ENCODE measurements around the gene MLIP. TPM values are rescaled to one million over a fixed set of nuclear protein-coding genes. Genes with fewer than 3 reads are reported as not detected.

The MLIP gene
- total RNA-seq, 4 donors from 2014 or later: 0.64 to 4.0 TPM; not detected in 2

DNA sequence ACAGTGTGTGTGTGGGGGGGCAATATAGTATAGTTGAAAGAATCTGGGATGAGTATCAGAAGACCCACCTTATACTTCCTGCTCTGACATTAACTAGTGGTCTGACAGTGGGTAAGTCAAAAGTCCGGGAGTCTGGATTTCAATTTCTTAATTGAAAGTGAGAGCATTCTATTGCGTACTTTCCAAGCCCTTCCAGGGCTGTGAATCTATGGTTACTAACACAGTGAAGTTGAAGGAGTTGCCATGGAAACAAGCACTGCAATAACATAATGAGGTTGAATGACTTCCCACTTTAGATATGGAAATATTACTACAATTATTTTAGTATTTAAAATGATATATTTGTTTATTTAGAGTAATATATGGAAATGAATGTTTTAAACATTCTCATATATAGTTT lies 80.2 kb downstream of the MLIP start:
- H3K36me3 ChIP-seq: no peaks in the 10 kb centered on the region
- in situ Hi-C loops (cut with MboI; ENCODE audit: low pct_ligation_motif_present in 1 of 4, low pct_unique_long_range_greater_than_20kb in 1 of 4, low sequenced_read_pairs in 3 of 4): no loop called here
- WGBS, 2 donors (ENCODE audit: low coverage in 1 of 2): 52 to 90% methylated on average over 2 of the region's 2 CpGs
- TF ChIP-seq POLR2A (IDR thresholded peaks at IDR 0.05): no peak
- TF ChIP-seq, protein P1, sequence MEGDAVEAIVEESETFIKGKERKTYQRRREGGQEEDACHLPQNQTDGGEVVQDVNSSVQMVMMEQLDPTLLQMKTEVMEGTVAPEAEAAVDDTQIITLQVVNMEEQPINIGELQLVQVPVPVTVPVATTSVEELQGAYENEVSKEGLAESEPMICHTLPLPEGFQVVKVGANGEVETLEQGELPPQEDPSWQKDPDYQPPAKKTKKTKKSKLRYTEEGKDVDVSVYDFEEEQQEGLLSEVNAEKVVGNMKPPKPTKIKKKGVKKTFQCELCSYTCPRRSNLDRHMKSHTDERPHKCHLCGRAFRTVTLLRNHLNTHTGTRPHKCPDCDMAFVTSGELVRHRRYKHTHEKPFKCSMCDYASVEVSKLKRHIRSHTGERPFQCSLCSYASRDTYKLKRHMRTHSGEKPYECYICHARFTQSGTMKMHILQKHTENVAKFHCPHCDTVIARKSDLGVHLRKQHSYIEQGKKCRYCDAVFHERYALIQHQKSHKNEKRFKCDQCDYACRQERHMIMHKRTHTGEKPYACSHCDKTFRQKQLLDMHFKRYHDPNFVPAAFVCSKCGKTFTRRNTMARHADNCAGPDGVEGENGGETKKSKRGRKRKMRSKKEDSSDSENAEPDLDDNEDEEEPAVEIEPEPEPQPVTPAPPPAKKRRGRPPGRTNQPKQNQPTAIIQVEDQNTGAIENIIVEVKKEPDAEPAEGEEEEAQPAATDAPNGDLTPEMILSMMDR (IDR thresholded peaks at IDR 0.05): no peak
- TF ChIP-seq POLR2AphosphoS5 (IDR thresholded peaks at IDR 0.05): no peak
- no peak for TF ChIP-seq EP300 (IDR thresholded peaks at IDR 0.05; ENCODE audit: low read depth)
- H3K27me3 ChIP-seq: no peaks in the 10 kb centered on the region
- H3K27ac ChIP-seq: no peak overlapping the region
- intact Hi-C loops (cut with DNase I; ENCODE audit: low total_unique reads): no loop called here
- no peaks in the 10 kb centered on the region for H3K9me3 ChIP-seq
- H3K4me1 ChIP-seq: peaks cover 0 to 10% (median 0%) of the 10 kb centered on the region in 4 donors
- H3K4me3 ChIP-seq: no peak overlapping the region
- DNase-seq: no peak

DNA sequence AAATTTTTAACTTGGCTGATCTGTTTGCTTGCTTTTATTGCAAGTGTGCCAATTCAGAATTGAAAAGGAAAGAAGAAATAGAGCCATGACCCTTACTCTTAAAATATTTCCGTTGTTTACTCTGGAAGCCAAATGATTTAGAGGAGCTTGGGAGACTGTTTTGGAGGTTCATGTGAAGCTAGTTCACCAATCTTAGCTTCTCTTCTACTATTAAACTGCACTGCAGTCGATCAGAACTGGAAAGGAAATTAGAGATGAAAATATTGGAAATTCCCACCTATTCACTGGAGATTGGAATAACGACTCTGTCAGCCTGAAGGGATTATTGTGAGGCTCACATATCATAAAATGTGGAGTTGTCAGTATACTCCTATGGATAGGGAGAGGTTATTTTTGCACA lies 81.8 kb downstream of the MLIP start:
- Histone ChIP-seq H3K4me3 (no peak overlapping the region), H3K36me3 (no peaks in the 10 kb centered on the region), H3K27ac (no peak overlapping the region), H3K27me3 (no peaks in the 10 kb centered on the region), H3K9me3 (no peaks in the 10 kb centered on the region), H3K4me1 (peaks cover 0 to 10% (median 0%) of the 10 kb centered on the region in 4 donors)
- intact Hi-C loops (cut with DNase I; ENCODE audit: low total_unique reads): no loop called here
- no peak for DNase-seq
- WGBS, 2 donors (ENCODE audit: low coverage in 1 of 2): 49 to 61% methylated on average over 3 of the region's 3 CpGs
- TF ChIP-seq POLR2A (IDR thresholded peaks at IDR 0.05) (no peak), EP300 (IDR thresholded peaks at IDR 0.05; ENCODE audit: low read depth) (no peak), POLR2AphosphoS5 (IDR thresholded peaks at IDR 0.05) (no peak)
- TF ChIP-seq, protein P1 (IDR thresholded peaks at IDR 0.05): no peak
- in situ Hi-C loops (cut with MboI; ENCODE audit: low pct_ligation_motif_present in 1 of 4, low pct_unique_long_range_greater_than_20kb in 1 of 4, low sequenced_read_pairs in 3 of 4): no loop called here

DNA sequence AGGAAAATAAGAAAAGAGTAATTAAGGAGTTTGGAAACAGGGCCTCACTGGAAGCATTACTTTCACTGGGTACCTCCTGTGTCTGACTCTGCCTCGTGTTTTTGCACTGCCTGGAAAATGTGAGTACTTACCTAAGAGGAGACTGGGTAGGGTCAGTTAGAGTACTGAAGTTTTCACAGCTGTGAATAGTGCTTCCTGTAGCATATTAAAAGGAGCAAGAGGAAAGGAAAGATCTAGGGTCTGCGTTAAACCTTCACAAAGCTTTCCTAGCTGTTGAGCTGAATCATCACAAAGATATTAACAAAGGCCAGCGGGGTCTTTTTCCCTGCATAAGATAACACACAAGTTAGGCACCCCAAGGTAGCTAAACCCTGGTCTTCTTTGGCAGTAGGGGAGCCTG lies 82.3 kb downstream of the MLIP start:
- 67 to 69% methylated on average over 3 of the region's 3 CpGs for WGBS, 2 donors (ENCODE audit: low coverage in 1 of 2)
- peaks cover 0 to 10% (median 0%) of the 10 kb centered on the region in 4 donors for H3K4me1 ChIP-seq
- no peak overlapping the region for H3K27ac ChIP-seq
- H3K27me3 ChIP-seq: no peaks in the 10 kb centered on the region
- H3K36me3 ChIP-seq: no peaks in the 10 kb centered on the region
- no peak overlapping the region for H3K4me3 ChIP-seq
- in situ Hi-C loops (cut with MboI; ENCODE audit: low pct_ligation_motif_present in 1 of 4, low pct_unique_long_range_greater_than_20kb in 1 of 4, low sequenced_read_pairs in 3 of 4) (no loop called here), intact Hi-C loops (cut with DNase I; ENCODE audit: low total_unique reads) (no loop called here)
- no peak for DNase-seq
- TF ChIP-seq POLR2A (IDR thresholded peaks at IDR 0.05): no peak
- TF ChIP-seq, protein P1 (IDR thresholded peaks at IDR 0.05): no peak
- TF ChIP-seq POLR2AphosphoS5 (IDR thresholded peaks at IDR 0.05): no peak
- TF ChIP-seq EP300 (IDR thresholded peaks at IDR 0.05; ENCODE audit: low read depth): no peak
- H3K9me3 ChIP-seq: no peaks in the 10 kb centered on the region

DNA sequence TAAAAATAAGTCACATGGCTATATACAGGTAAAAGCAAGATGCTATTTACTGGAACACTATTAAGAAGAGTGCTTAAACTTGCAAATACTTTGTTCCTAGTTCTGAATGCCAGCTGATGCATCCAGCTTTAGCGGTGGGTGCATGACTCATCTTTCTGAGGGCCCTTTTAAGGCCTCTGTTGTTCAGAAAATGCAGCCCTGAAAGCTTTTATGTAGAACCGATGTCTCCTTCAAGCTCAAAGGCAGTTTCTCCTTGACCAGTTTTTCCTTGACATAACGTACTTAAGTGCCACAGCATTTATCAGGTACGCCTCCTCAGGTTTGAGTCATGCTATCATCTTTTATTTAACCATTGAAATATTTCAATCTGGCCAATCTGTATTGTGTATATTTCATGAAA lies 82.8 kb downstream of the MLIP start:
- Histone ChIP-seq H3K9me3 (no peaks in the 10 kb centered on the region), H3K4me1 (peaks cover 0 to 10% (median 0%) of the 10 kb centered on the region in 4 donors), H3K27ac (no peak overlapping the region), H3K27me3 (no peaks in the 10 kb centered on the region), H3K4me3 (no peak overlapping the region), H3K36me3 (no peaks in the 10 kb centered on the region)
- 51 to 100% methylated on average over 2 to 4 of the region's 4 CpGs for WGBS, 2 donors (ENCODE audit: low coverage in 1 of 2)
- TF ChIP-seq POLR2A (IDR thresholded peaks at IDR 0.05) (no peak), EP300 (IDR thresholded peaks at IDR 0.05; ENCODE audit: low read depth) (no peak), POLR2AphosphoS5 (IDR thresholded peaks at IDR 0.05) (no peak)
- TF ChIP-seq, protein P1 (IDR thresholded peaks at IDR 0.05): no peak
- in situ Hi-C loops (cut with MboI; ENCODE audit: low pct_ligation_motif_present in 1 of 4, low pct_unique_long_range_greater_than_20kb in 1 of 4, low sequenced_read_pairs in 3 of 4): no loop called here
- intact Hi-C loops (cut with DNase I; ENCODE audit: low total_unique reads): no loop called here
- no peak for DNase-seq
